Kidney capillary endothelial cell (primary cell): Measurements from ENCODE around the gene AP2A2.

Experiments
- DNase-seq: peaks from one replicate; pipeline ENCODE4 v3.0.0-alpha.2; 2018; ENCODE audit warnings: low spot score

Gene AP2A2

GRCh38 chr11:925496-926301, at the start of gene AP2A2:
Gene AP2A2, plus strand, starts transcription at chr11:925870. Its CDS starts 152 bp downstream, at chr11:926022.
- DNase-seq: peak; percentile 84

GRCh38 chr11:876545-876944, 49.1 kb upstream of the AP2A2 start:
- DNase-seq: no peak

- no peak for DNase-seq
Observed at GRCh38 chr11:877565-877964, 48.1 kb upstream of the AP2A2 start.

- no peak for DNase-seq
Observed at GRCh38 chr11:880447-880846, 45.2 kb upstream of the AP2A2 start.

- no peak for DNase-seq
Observed at GRCh38 chr11:882596-882995, 43.1 kb upstream of the AP2A2 start.

- DNase-seq: no peak
Observed at GRCh38 chr11:883527-883926, 42.1 kb upstream of the AP2A2 start.

GRCh38 chr11:884578-885070, 41.0 kb upstream of the AP2A2 start:
- no peak for DNase-seq

- no peak for DNase-seq
Observed at GRCh38 chr11:886568-886967, 39.1 kb upstream of the AP2A2 start.

- no peak for DNase-seq
Observed at GRCh38 chr11:887589-887988, 38.1 kb upstream of the AP2A2 start.

GRCh38 chr11:888310-889212, 37.1 kb upstream of the AP2A2 start:
- DNase-seq: no peak

- no peak for DNase-seq
Observed at GRCh38 chr11:889257-889656, 36.4 kb upstream of the AP2A2 start.

- no peak for DNase-seq
Observed at GRCh38 chr11:889687-890475, 35.8 kb upstream of the AP2A2 start.

- DNase-seq: no peak
Observed at GRCh38 chr11:890794-891540, 34.7 kb upstream of the AP2A2 start.

GRCh38 chr11:893008-893654, 32.5 kb upstream of the AP2A2 start:
- DNase-seq: no peak

- no peak for DNase-seq
Observed at GRCh38 chr11:894575-895201, 31.0 kb upstream of the AP2A2 start.

- DNase-seq: no peak
Observed at GRCh38 chr11:895331-896110, 30.1 kb upstream of the AP2A2 start.

- no peak for DNase-seq
Observed at GRCh38 chr11:897253-898142, 28.2 kb upstream of the AP2A2 start.

GRCh38 chr11:898143-898511, 27.5 kb upstream of the AP2A2 start:
- peak; percentile 10 for DNase-seq
